Heart left ventricle (tissue), 16 donors: Measurements from ENCODE around the gene AIRE. TPM values are rescaled to one million over a fixed set of nuclear protein-coding genes. Genes with fewer than 3 reads are reported as not detected.

Experiments
- ATAC-seq, 4 donors: fragments of 200-7000 bp; cut with Tn5 transposase; one replicate each; pipeline ENCODE4 v1.9.1; 2020 to 2022; ENCODE audit warnings: moderate library complexity in 4 of 4, mild to moderate bottlenecking in 3 of 4, moderate number of reproducible peaks in 1 of 4
- DNase-seq, 5 donors: peaks; one replicate each; pipeline ENCODE4 v3.0.0-alpha.2; 2020
- H3K27ac ChIP-seq, 12 donors: fragments of 200-600 bp; sonication (generic) in 4 of 12; one replicate each; pipeline versions ENCODE4 v1.5.0 to v1.8.0; 2016 to 2022; ENCODE audit warnings: mild to moderate bottlenecking in 2 of 12
- H3K27me3 ChIP-seq, 9 donors: fragments of 200-600 bp; sonication (generic) in 2 of 9; one replicate each; pipeline versions ENCODE4 v1.5.1 to v1.8.0; 2016 to 2022; ENCODE audit warnings: mild to moderate bottlenecking in 3 of 9
- H3K36me3 ChIP-seq, 9 donors: fragments of 200-600 bp; sonication (generic) in 2 of 9; one replicate each; pipeline versions ENCODE4 v1.5.0 to v1.8.0; 2018 to 2022; ENCODE audit warnings: mild to moderate bottlenecking in 2 of 9
- H3K4me1 ChIP-seq, 12 donors: fragments of 200-600 bp; sonication (generic) in 4 of 12; one replicate each; pipeline versions ENCODE4 v1.5.0 to v1.8.0; 2016 to 2022; ENCODE audit warnings: mild to moderate bottlenecking in 3 of 12
- H3K4me3 ChIP-seq, 12 donors: fragments of 200-600 bp; sonication (generic) in 4 of 12; one replicate each; pipeline versions ENCODE4 v1.5.0 to v1.8.0; 2017 to 2022; ENCODE audit warnings: mild to moderate bottlenecking in 9 of 12, moderate library complexity in 4 of 12
- H3K9me3 ChIP-seq, 12 donors: fragments of 200-600 bp; sonication (generic) in 4 of 12; one replicate each; pipeline versions ENCODE4 v1.5.0 to v1.8.0; 2016 to 2022; ENCODE audit warnings: mild to moderate bottlenecking in 1 of 12
- POLR2A ChIP-seq, 2 donors: fragments of 450-650 bp; IDR thresholded peaks; one replicate each; pipeline ENCODE4 v1.6.1; 2017; ENCODE audit warnings: antibody characterized with exemption in 2 of 2, mild to moderate bottlenecking in 2 of 2, moderate library complexity in 2 of 2
- WGBS, 4 donors: extraction: QIAGEN DNeasy Blood & Tissue Kit in 2 of 4; methylation state at CpG; one replicate each; pipeline versions ENCODE4 v1.1.5 to v1.1.7; 2013 to 2018; 5-methylcytosine and 5-hydroxymethylcytosine counted together
- intact Hi-C, 10 donors: fragments of 100-400 bp; cut with DNase I; formaldehyde crosslinking; loops; one replicate each; pipeline versions ENCODE4 v1.11.1 to v1.14.2; 2022
- polyA plus RNA-seq, 2 donors: library from polyadenylated mRNA; stranded (reverse); fragments of 200-250 nt; gene quantifications; one replicate each; pipeline ENCODE4 v1.2.3, GENCODE V29; 2013
- total RNA-seq, 9 donors: library from RNA; depleted of rRNA in 2 of 9; stranded (reverse); fragments of >200 nt in 2 of 9; fragmentation: NEBNext Ultra II Directional in 3 of 9; extraction: Animal tissue kit (Norgen Biotek cat#: 25700) in 3 of 9; gene quantifications; one replicate each; pipeline versions ENCODE4 v1.1.0 to v1.2.4, GENCODE V29; 2016 to 2023
- TF ChIP-seq, protein P1 (sequence below), 12 donors: fragments of 200-600 bp; sonication (generic) in 4 of 12; IDR thresholded peaks; one replicate each; pipeline versions ENCODE4 v1.5.0 to v1.8.0; 2018 to 2022; ENCODE audit warnings: antibody characterized with exemption in 12 of 12, mild to moderate bottlenecking in 5 of 12
- donor health status: ischemic (EF 13 %, LVEDD 7.1; RV severe dilation, severe dysfunction).
- donor health status: healthy with polysubstance abuse.
- donor health status: DM: no; HTN: yes; CAD: no.
- donor health status: DM: no; HTN: no; CAD: no.
- donor health status: ischemic (EF 25% LVEDD 6.9; RV normal size, moderate dysfunction).
- donor health status: ischemic (EF 25% LVEDD 5.7; RV mildly dilated, moderate dysfunction).
- donor health status: healthy.
- donor health status: DM: yes; HTN: yes; CAD: no.
- donor health status: ischemic (EF 35%, LVEDD 5.7; RV mildly dilated, moderate dysfunction).
- donor health status: nonischemic (EF 11% LVEDD 7.7; RV severe dilation, severe dysfunction).
- donor health status: DM: yes; HTN: yes; CAD: no.
- donor health status: PGD.
- donor health status: ischemic (EF 29% LVEDD 5.4; RV normal size, mild dysfunction).
- donor health status: nonischemic (EF 23%, LVEDD 6.1; RV moderate dilation, normal function).

The AIRE gene
- total and polyA plus RNA-seq, 11 donors: 0.03 to 0.21 (median 0.16) TPM; not detected in 8

DNA sequence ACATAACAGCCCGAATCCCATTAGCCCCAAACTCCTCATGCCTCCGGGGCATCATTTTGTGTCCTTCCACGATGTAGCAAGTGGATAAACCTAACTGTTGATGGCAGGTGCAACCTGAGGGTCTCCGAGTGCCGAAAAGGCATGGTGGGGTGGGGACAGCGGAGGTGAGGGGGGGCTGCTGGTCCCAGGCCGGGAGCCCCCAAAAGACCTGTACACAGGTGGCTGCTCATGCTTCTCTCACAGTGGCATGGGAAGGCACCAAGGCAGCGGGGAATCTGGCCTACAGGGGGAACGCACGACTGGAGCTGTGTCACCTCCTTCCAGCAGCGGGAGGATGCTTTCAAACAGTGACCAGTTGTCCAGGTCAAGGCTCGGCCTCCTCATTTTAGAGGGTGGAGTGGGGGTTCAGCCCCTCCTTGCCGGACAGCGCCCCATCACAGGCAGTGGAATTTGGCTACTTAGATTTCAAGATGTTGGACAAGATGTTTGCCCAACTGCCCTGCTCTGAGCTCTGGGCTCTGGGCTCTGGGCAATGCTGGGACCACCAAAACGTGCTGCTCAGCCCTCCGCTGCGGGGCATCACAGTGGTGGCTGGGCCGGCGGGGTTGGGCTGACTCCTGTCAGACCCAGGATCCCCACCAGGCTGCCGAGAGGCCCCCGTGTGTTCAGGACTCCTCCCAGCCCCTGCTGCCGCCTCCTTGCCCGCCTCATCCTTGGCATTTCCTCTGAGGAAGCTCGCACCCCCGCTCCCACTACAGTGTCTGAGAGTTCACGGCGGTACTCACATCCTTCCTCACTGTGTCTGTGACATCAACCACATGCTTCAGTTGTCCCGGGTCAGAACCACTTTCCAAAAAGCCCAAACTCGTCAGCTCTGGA lies 31.6 kb upstream of the AIRE start:
- TF ChIP-seq, protein P1, sequence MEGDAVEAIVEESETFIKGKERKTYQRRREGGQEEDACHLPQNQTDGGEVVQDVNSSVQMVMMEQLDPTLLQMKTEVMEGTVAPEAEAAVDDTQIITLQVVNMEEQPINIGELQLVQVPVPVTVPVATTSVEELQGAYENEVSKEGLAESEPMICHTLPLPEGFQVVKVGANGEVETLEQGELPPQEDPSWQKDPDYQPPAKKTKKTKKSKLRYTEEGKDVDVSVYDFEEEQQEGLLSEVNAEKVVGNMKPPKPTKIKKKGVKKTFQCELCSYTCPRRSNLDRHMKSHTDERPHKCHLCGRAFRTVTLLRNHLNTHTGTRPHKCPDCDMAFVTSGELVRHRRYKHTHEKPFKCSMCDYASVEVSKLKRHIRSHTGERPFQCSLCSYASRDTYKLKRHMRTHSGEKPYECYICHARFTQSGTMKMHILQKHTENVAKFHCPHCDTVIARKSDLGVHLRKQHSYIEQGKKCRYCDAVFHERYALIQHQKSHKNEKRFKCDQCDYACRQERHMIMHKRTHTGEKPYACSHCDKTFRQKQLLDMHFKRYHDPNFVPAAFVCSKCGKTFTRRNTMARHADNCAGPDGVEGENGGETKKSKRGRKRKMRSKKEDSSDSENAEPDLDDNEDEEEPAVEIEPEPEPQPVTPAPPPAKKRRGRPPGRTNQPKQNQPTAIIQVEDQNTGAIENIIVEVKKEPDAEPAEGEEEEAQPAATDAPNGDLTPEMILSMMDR (IDR thresholded peaks at IDR 0.05): no peak
- no peak for TF ChIP-seq POLR2A (IDR thresholded peaks at IDR 0.05)
- Histone ChIP-seq H3K27ac (no peak overlapping the region), H3K9me3 (peaks cover 0 to under 1% (median 0%) of the 10 kb centered on the region in 12 donors), H3K27me3 (peaks cover 0 to 2% (median 0%) of the 10 kb centered on the region in 9 donors), H3K4me3 (no peak overlapping the region), H3K36me3 (no peaks in the 10 kb centered on the region), H3K4me1 (peaks cover 0 to 7% (median 0%) of the 10 kb centered on the region in 12 donors)
- intact Hi-C loops: no loop called here
- DNase-seq (peak in 3 of 5 donors; percentile 9 to 51 (median 19)), ATAC-seq (peak in 1 of 4 donors; percentile 49)
- 67 to 73% (median 71%) methylated on average over 24 to 29 of the region's 29 CpGs for WGBS, 4 donors

DNA sequence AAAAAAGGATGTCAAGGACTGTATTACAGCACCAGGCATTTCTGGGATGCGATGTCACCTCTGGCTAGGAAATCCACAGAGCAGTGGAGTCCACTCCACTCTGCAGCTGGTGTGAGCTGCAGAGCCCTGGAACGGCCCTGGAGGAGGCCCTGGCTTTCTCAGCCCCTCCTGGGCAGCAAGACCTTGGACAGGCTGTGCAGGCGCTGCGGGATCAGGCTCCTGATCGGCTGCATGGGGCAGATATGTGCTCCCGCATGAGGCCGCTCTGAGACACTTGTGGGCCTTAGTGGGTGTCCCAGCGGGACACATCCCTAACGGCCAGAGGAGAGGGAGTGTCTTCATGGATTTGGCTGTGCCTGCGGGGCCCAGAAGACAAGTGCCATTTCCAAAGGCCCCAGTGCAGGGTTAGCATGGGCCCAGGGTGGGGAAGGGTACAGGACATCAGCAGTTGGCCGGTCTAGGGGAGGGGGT lies 30.1 kb upstream of the AIRE start:
- no peaks in the 10 kb centered on the region for H3K36me3 ChIP-seq
- DNase-seq (peak in 1 of 5 donors; percentile 29), ATAC-seq (peak in 1 of 4 donors; percentile 38)
- peaks cover 0 to 2% (median 0%) of the 10 kb centered on the region in 9 donors for H3K27me3 ChIP-seq
- TF ChIP-seq, protein P1 (IDR thresholded peaks at IDR 0.05): no peak
- TF ChIP-seq POLR2A (IDR thresholded peaks at IDR 0.05): no peak
- H3K9me3 ChIP-seq: peaks cover 0 to 10% (median 1%) of the 10 kb centered on the region in 12 donors
- WGBS, 4 donors: 79 to 90% (median 82%) methylated on average over 7 to 11 of the region's 11 CpGs
- H3K27ac ChIP-seq: no peak overlapping the region
- H3K4me1 ChIP-seq: peaks cover 0 to 7% (median 0%) of the 10 kb centered on the region in 12 donors
- no peak overlapping the region for H3K4me3 ChIP-seq
- intact Hi-C loops: no loop called here

DNA sequence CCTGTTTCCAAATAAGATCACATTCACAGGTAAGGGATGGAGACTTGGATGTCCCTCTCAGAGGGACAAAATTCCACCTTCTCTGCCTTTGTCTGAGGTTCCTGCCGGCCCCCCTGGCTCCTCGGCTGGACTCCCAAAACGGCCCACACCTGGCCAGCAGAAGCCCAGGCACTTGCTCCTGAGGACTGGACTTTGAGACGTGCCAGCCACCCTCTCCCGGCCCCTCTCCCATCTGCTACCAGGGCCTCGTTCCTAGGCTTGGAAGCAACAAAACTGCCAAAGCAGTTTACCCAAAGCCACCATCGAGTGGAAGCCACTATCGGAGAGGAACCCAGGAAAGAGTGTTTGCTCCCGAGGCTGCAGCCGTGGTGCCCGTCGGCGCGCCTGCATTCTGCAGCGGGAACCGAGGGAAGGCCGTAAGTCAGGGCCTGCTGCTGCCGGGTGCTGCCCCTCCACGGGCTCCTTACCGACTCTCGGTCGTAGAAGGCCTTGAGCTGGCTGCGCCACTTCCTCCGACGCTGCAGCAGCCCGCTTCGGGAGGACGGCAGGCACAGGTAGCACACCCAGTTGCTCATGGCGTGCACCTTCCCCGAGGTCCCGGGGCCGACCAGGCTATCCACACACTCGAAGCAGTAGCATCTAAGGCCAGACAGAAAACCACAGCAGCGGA lies 27.5 kb upstream of the AIRE start:
- H3K4me1 ChIP-seq: peaks cover 0 to 7% (median 0%) of the 10 kb centered on the region in 12 donors
- peaks cover 0 to 2% (median 0%) of the 10 kb centered on the region in 9 donors for H3K27me3 ChIP-seq
- H3K36me3 ChIP-seq: no peaks in the 10 kb centered on the region
- WGBS, 4 donors: 88 to 93% (median 89%) methylated on average over 20 to 34 of the region's 34 CpGs
- intact Hi-C loops: no loop called here
- DNase-seq (peak in 1 of 5 donors; percentile 42), ATAC-seq (no peak)
- TF ChIP-seq, protein P1 (IDR thresholded peaks at IDR 0.05): no peak
- TF ChIP-seq POLR2A (IDR thresholded peaks at IDR 0.05): no peak
- H3K9me3 ChIP-seq: peaks cover 0 to 11% (median 1%) of the 10 kb centered on the region in 12 donors
- no peak overlapping the region for H3K4me3 ChIP-seq
- no peak overlapping the region for H3K27ac ChIP-seq
